ENCODE results near the gene TSSC4.

DNA sequence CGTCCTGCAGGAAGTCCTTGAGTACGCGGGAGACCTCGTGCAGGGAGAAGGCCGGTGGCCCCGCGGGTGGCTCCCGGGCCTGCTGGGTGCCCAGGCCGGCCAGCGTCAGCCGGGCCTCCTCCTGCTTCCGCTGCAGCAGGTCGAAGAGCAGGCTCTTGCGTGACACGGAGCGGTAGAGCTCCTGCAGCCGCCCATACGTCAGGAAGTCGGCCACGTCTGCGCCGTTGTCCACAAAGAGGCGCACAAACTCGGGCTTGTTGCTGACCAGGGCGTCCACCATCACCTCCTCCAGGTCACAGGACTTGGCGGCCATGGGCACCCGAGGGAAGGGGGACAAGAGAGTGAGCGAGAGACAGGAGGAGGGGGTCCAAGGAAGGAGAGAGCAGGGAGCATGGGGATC, 14.6 kb downstream of the TSSC4 start:
- TF ChIP-seq, protein P1, sequence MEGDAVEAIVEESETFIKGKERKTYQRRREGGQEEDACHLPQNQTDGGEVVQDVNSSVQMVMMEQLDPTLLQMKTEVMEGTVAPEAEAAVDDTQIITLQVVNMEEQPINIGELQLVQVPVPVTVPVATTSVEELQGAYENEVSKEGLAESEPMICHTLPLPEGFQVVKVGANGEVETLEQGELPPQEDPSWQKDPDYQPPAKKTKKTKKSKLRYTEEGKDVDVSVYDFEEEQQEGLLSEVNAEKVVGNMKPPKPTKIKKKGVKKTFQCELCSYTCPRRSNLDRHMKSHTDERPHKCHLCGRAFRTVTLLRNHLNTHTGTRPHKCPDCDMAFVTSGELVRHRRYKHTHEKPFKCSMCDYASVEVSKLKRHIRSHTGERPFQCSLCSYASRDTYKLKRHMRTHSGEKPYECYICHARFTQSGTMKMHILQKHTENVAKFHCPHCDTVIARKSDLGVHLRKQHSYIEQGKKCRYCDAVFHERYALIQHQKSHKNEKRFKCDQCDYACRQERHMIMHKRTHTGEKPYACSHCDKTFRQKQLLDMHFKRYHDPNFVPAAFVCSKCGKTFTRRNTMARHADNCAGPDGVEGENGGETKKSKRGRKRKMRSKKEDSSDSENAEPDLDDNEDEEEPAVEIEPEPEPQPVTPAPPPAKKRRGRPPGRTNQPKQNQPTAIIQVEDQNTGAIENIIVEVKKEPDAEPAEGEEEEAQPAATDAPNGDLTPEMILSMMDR (IDR thresholded peaks at IDR 0.05 in 2 of 3, conservative IDR thresholded peaks at IDR 0.05 in 1 of 3; ENCODE audit: insufficient read depth in 2 of 3, low read depth in 1 of 3, low read length in 3 of 3) = no peak
- TF ChIP-seq MAX (CRISPR knock-in tag; IDR thresholded peaks at IDR 0.05) = no peak
- TF ChIP-seq HDAC2 (IDR thresholded peaks at IDR 0.05) = no peak
- no peak for TF ChIP-seq NR4A1 (CRISPR knock-in tag; IDR thresholded peaks at IDR 0.05)
- no peak for TF ChIP-seq NR4A1 (tag; IDR thresholded peaks at IDR 0.05)
- no peak for TF ChIP-seq ZNF696 (CRISPR knock-in tag; conservative IDR thresholded peaks at IDR 0.05)
- no peak for TF ChIP-seq JUND (IDR thresholded peaks at IDR 0.05; ENCODE audit: borderline replicate concordance, low read depth, low read length)
- no peak for TF ChIP-seq JUND (tag; IDR thresholded peaks at IDR 0.05; ENCODE audit: borderline replicate concordance, low read depth, low read length)

Measured in K562 (cell line).